ENCODE results near the gene NOSIP.

- TF ChIP-seq YY1 (IDR thresholded peaks at IDR 0.05; ENCODE audit: low read depth), result no peak
- TF ChIP-seq ZBTB33 (IDR thresholded peaks at IDR 0.05; ENCODE audit: borderline replicate concordance, low read depth), result no peak
- TF ChIP-seq EP300 (IDR thresholded peaks at IDR 0.05; ENCODE audit: borderline replicate concordance in 1 of 2, low read depth in 1 of 2, low read length in 1 of 2), result no peak
- TF ChIP-seq POLR2AphosphoS5 (IDR thresholded peaks at IDR 0.05; ENCODE audit: low read depth, low read length), result no peak
- TF ChIP-seq, protein P1, sequence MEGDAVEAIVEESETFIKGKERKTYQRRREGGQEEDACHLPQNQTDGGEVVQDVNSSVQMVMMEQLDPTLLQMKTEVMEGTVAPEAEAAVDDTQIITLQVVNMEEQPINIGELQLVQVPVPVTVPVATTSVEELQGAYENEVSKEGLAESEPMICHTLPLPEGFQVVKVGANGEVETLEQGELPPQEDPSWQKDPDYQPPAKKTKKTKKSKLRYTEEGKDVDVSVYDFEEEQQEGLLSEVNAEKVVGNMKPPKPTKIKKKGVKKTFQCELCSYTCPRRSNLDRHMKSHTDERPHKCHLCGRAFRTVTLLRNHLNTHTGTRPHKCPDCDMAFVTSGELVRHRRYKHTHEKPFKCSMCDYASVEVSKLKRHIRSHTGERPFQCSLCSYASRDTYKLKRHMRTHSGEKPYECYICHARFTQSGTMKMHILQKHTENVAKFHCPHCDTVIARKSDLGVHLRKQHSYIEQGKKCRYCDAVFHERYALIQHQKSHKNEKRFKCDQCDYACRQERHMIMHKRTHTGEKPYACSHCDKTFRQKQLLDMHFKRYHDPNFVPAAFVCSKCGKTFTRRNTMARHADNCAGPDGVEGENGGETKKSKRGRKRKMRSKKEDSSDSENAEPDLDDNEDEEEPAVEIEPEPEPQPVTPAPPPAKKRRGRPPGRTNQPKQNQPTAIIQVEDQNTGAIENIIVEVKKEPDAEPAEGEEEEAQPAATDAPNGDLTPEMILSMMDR (IDR thresholded peaks at IDR 0.05), result no peak
- TF ChIP-seq GATA2 (CRISPR knock-in tag; IDR thresholded peaks at IDR 0.05), result no peak
- TF ChIP-seq CHD2 (IDR thresholded peaks at IDR 0.05; ENCODE audit: low read length, partially characterized antibody), result no peak
- TF ChIP-seq ELF1 (IDR thresholded peaks at IDR 0.05), result no peak
- TF ChIP-seq, protein P2, sequence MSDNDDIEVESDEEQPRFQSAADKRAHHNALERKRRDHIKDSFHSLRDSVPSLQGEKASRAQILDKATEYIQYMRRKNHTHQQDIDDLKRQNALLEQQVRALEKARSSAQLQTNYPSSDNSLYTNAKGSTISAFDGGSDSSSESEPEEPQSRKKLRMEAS (IDR thresholded peaks at IDR 0.05; ENCODE audit: low read depth), result no peak
- TF ChIP-seq EZH2phosphoT487 (IDR thresholded peaks at IDR 0.05; ENCODE audit: borderline replicate concordance, low read depth), result no peak
- TF ChIP-seq TEAD4 (IDR thresholded peaks at IDR 0.05; ENCODE audit: borderline replicate concordance, insufficient read depth), result no peak
These were observed 17.3 kb upstream of the NOSIP start for GRCh38 chr19:49597703-49597974.
